Activated naive CD8-positive, alpha-beta T cell treated with anti-CD3 and anti-CD28 coated beads, Interleukin-2, amount 50 U/mL, for 16 hours (primary cell): ENCODE measurements around the gene MARCHF7.
"Not testable (repeated sequence)": the region's sequence is repeated elsewhere in the genome, so short reads cannot be mapped to it uniquely, and the experiment has no call there.

ENCODE experiments used
- DNase-seq: peaks from one replicate; pipeline ENCODE4 v3.0.0-alpha.2; 2020; ENCODE audit warnings: low read depth, low spot score

Gene MARCHF7

GRCh38 chr2:159712143-159712928, at the start of gene MARCHF7:
Gene MARCHF7, plus strand, starts transcription at chr2:159712506. Its CDS starts 16,517 bp downstream, at chr2:159729023.
- DNase-seq = peak; percentile 95

- not testable (repeated sequence) for DNase-seq
Measured at GRCh38 chr2:159667423-159667822, 44.9 kb upstream of the MARCHF7 start.

GRCh38 chr2:159671047-159671446, 41.3 kb upstream of the MARCHF7 start:
- DNase-seq = no peak

- DNase-seq = no peak
Measured at GRCh38 chr2:159677654-159678053, 34.7 kb upstream of the MARCHF7 start.

GRCh38 chr2:159680692-159681091, 31.6 kb upstream of the MARCHF7 start:
- no peak for DNase-seq

- DNase-seq = no peak
Measured at GRCh38 chr2:159683817-159684216, 28.5 kb upstream of the MARCHF7 start.

GRCh38 chr2:159684796-159685195, 27.5 kb upstream of the MARCHF7 start:
- DNase-seq = no peak

GRCh38 chr2:159694500-159695040, 17.7 kb upstream of the MARCHF7 start:
- no peak for DNase-seq

- no peak for DNase-seq
Measured at GRCh38 chr2:159695795-159696448, 16.4 kb upstream of the MARCHF7 start.

GRCh38 chr2:159703491-159703890, 8.8 kb upstream of the MARCHF7 start:
- DNase-seq = no peak

- no peak for DNase-seq
Measured at GRCh38 chr2:159706385-159706980, 5.8 kb upstream of the MARCHF7 start.

- no peak for DNase-seq
Measured at GRCh38 chr2:159708066-159708760, 4.1 kb upstream of the MARCHF7 start.

GRCh38 chr2:159710601-159711180, 1.6 kb upstream of the MARCHF7 start:
- no peak for DNase-seq

GRCh38 chr2:159711562-159712142, 654 bp upstream of the MARCHF7 start:
- DNase-seq = no peak

GRCh38 chr2:159712929-159713420, 669 bp downstream of the MARCHF7 start:
- DNase-seq = no peak

- DNase-seq = no peak
Measured at GRCh38 chr2:159713631-159714246, 1.4 kb downstream of the MARCHF7 start.

- no peak for DNase-seq
Measured at GRCh38 chr2:159714247-159714930, 2.1 kb downstream of the MARCHF7 start.

- no peak for DNase-seq
Measured at GRCh38 chr2:159715451-159715850, 3.1 kb downstream of the MARCHF7 start.

- not testable (repeated sequence) for DNase-seq
Measured at GRCh38 chr2:159716409-159716808, 4.1 kb downstream of the MARCHF7 start.

- DNase-seq = no peak
Measured at GRCh38 chr2:159716857-159717256, 4.6 kb downstream of the MARCHF7 start.
